ENCODE results near the gene IMMP2L.
"Not testable (repeated sequence)": the region's sequence is repeated elsewhere in the genome, so short reads cannot be mapped to it uniquely, and the experiment has no call there.

IMMP2L gene

GRCh38 chr7:111324228-111324627 lies 238.1 kb downstream of the IMMP2L start:
- Histone ChIP-seq H3K9me3 (ENCODE audit: insufficient read depth, low read length) (no peaks in the 10 kb centered on the region), H3K79me2 (ENCODE audit: insufficient read depth, low read length) (no peaks in the 10 kb centered on the region), H3K27ac (ENCODE audit: low read depth, low read length) (no peak overlapping the region), H3K9ac (ENCODE audit: low read length) (no peak overlapping the region), H2AFZ (ENCODE audit: low read depth, low read length, severe bottlenecking) (no peak overlapping the region), H3K9me2 (replicated peaks; ENCODE audit: insufficient read depth, low read length) (no peaks in the 10 kb centered on the region), H3F3A (ENCODE audit: insufficient read depth) (peaks cover 13% of the 10 kb centered on the region; the same call in 1 of the 2 replicates), H3K27me3 (ENCODE audit: low read length) (no peaks in the 10 kb centered on the region), H3K36me3 (ENCODE audit: low read length) (no peaks in the 10 kb centered on the region), H3K4me2 (ENCODE audit: low read depth, low read length, poor library complexity, severe bottlenecking) (no peak overlapping the region), H3K4me3 (ENCODE audit: insufficient read depth, low read length, poor library complexity, severe bottlenecking) (peak overlapping the region; percentile 15), H4K20me1 (ENCODE audit: low read depth, low read length) (no peaks in the 10 kb centered on the region)
- TF ChIP-seq CTCF (IDR thresholded peaks at IDR 0.05; ENCODE audit: insufficient read depth, low read length, poor library complexity, severe bottlenecking): no peak
- no peak for TF ChIP-seq EZH2phosphoT487 (conservative IDR thresholded peaks at IDR 0.05; ENCODE audit: low read length)

GRCh38 chr7:111323670-111324069 lies 238.6 kb downstream of the IMMP2L start:
- H3K36me3 ChIP-seq (ENCODE audit: low read length); H3K4me2 ChIP-seq (ENCODE audit: low read depth, low read length, poor library complexity, severe bottlenecking); H3K27me3 ChIP-seq (ENCODE audit: low read length); H3K27ac ChIP-seq (ENCODE audit: low read depth, low read length); H3K4me3 ChIP-seq (ENCODE audit: insufficient read depth, low read length, poor library complexity, severe bottlenecking); H4K20me1 ChIP-seq (ENCODE audit: low read depth, low read length); H3K9me2 ChIP-seq (replicated peaks; ENCODE audit: insufficient read depth, low read length); H3K79me2 ChIP-seq (ENCODE audit: insufficient read depth, low read length); H2AFZ ChIP-seq (ENCODE audit: low read depth, low read length, severe bottlenecking); H3K9me3 ChIP-seq (ENCODE audit: insufficient read depth, low read length); H3K9ac ChIP-seq (ENCODE audit: low read length): not testable (repeated sequence)
- peaks cover 13% of the 10 kb centered on the region; the same call in 1 of the 2 replicates for H3F3A ChIP-seq (ENCODE audit: insufficient read depth)

GRCh38 chr7:111320133-111320532 lies 242.2 kb downstream of the IMMP2L start:
- H3K9me2 ChIP-seq (replicated peaks; ENCODE audit: insufficient read depth, low read length): no peaks in the 10 kb centered on the region
- H2AFZ ChIP-seq (ENCODE audit: low read depth, low read length, severe bottlenecking): no peak overlapping the region
- H3K9me3 ChIP-seq (ENCODE audit: insufficient read depth, low read length): no peaks in the 10 kb centered on the region
- no peak overlapping the region for H3K27ac ChIP-seq (ENCODE audit: low read depth, low read length)
- no peaks in the 10 kb centered on the region for H3K27me3 ChIP-seq (ENCODE audit: low read length)
- no peak overlapping the region for H3K4me2 ChIP-seq (ENCODE audit: low read depth, low read length, poor library complexity, severe bottlenecking)
- TF ChIP-seq CTCF (IDR thresholded peaks at IDR 0.05; ENCODE audit: insufficient read depth, low read length, poor library complexity, severe bottlenecking): no peak
- TF ChIP-seq EZH2phosphoT487 (conservative IDR thresholded peaks at IDR 0.05; ENCODE audit: low read length): no peak
- H3F3A ChIP-seq (ENCODE audit: insufficient read depth): peaks cover 8% of the 10 kb centered on the region; the same call in 1 of the 2 replicates
- no peaks in the 10 kb centered on the region for H3K36me3 ChIP-seq (ENCODE audit: low read length)
- H3K4me3 ChIP-seq (ENCODE audit: insufficient read depth, low read length, poor library complexity, severe bottlenecking): no peak overlapping the region
- H3K9ac ChIP-seq (ENCODE audit: low read length): no peak overlapping the region
- no peaks in the 10 kb centered on the region for H4K20me1 ChIP-seq (ENCODE audit: low read depth, low read length)
- no peaks in the 10 kb centered on the region for H3K79me2 ChIP-seq (ENCODE audit: insufficient read depth, low read length)

- Histone ChIP-seq H3K79me2 (ENCODE audit: insufficient read depth, low read length) (no peaks in the 10 kb centered on the region), H3F3A (ENCODE audit: insufficient read depth) (no peaks in the 10 kb centered on the region), H3K36me3 (ENCODE audit: low read length) (no peaks in the 10 kb centered on the region), H3K4me2 (ENCODE audit: low read depth, low read length, poor library complexity, severe bottlenecking) (no peak overlapping the region), H2AFZ (ENCODE audit: low read depth, low read length, severe bottlenecking) (no peak overlapping the region), H3K9ac (ENCODE audit: low read length) (no peak overlapping the region), H3K9me3 (ENCODE audit: insufficient read depth, low read length) (no peaks in the 10 kb centered on the region), H3K27ac (ENCODE audit: low read depth, low read length) (no peak overlapping the region), H4K20me1 (ENCODE audit: low read depth, low read length) (no peaks in the 10 kb centered on the region), H3K9me2 (replicated peaks; ENCODE audit: insufficient read depth, low read length) (no peaks in the 10 kb centered on the region), H3K4me3 (ENCODE audit: insufficient read depth, low read length, poor library complexity, severe bottlenecking) (no peak overlapping the region), H3K27me3 (ENCODE audit: low read length) (no peaks in the 10 kb centered on the region)
- TF ChIP-seq EZH2phosphoT487 (conservative IDR thresholded peaks at IDR 0.05; ENCODE audit: low read length): no peak
- no peak for TF ChIP-seq CTCF (IDR thresholded peaks at IDR 0.05; ENCODE audit: insufficient read depth, low read length, poor library complexity, severe bottlenecking)
Measured at GRCh38 chr7:111312966-111313365, 249.3 kb downstream of the IMMP2L start.

All from SU-DHL-6 (cell line).